Activated effector memory CD4-positive, alpha-beta T cell treated with anti-CD3 and anti-CD28 coated beads, Interleukin-2, amount 50 U/mL, for 16 hours (primary cell): ENCODE results near the gene ZBED4.
A peak's percentile ranks its signal among the peaks of the same experiment; 100 is the strongest.
"Not testable (repeated sequence)": the region's sequence is repeated elsewhere in the genome, so short reads cannot be mapped to it uniquely, and the experiment has no call there.

ENCODE experiments used
- DNase-seq: peaks from one replicate; pipeline ENCODE4 v3.0.0-alpha.2; 2020

Gene ZBED4

GRCh38 chr22:49826603-49827270, 26.9 kb upstream of the ZBED4 start:
- DNase-seq, result peak; percentile 77

- DNase-seq, result no peak
Observed at GRCh38 chr22:49827271-49827852, 26.3 kb upstream of the ZBED4 start.

- peak; percentile 84 for DNase-seq
Observed at GRCh38 chr22:49827853-49828598, 25.6 kb upstream of the ZBED4 start, which contains the start of gene BRD1. Gene BRD1 (minus strand): TSS chr22:49827873. CDS start chr22:49824317, 3,556 bp downstream.

- no peak for DNase-seq
Observed at GRCh38 chr22:49828599-49828965, 25.1 kb upstream of the ZBED4 start.

GRCh38 chr22:49829044-49829853, 24.4 kb upstream of the ZBED4 start:
- no peak for DNase-seq

GRCh38 chr22:49833340-49834007, 20.2 kb upstream of the ZBED4 start:
- DNase-seq, result no peak

- peak; percentile 95 for DNase-seq
Observed at GRCh38 chr22:49838771-49839717, 14.6 kb upstream of the ZBED4 start.

- peak; percentile 50 for DNase-seq
Observed at GRCh38 chr22:49845241-49845640, 8.4 kb upstream of the ZBED4 start.

- DNase-seq, result peak; percentile 59
Observed at GRCh38 chr22:49845666-49846459, 7.8 kb upstream of the ZBED4 start.

- peak; percentile 59 for DNase-seq
Observed at GRCh38 chr22:49847751-49848689, 5.6 kb upstream of the ZBED4 start.

- peak; percentile 63 for DNase-seq
Observed at GRCh38 chr22:49848690-49849160, 4.9 kb upstream of the ZBED4 start.

GRCh38 chr22:49849161-49850020, 4.3 kb upstream of the ZBED4 start:
- peak; percentile 71 for DNase-seq

GRCh38 chr22:49850021-49850911, 3.4 kb upstream of the ZBED4 start:
- peak; percentile 59 for DNase-seq

- peak; percentile 61 for DNase-seq
Observed at GRCh38 chr22:49850959-49851802, 2.5 kb upstream of the ZBED4 start.

GRCh38 chr22:49852568-49852897, 1.1 kb upstream of the ZBED4 start:
- DNase-seq, result not testable (repeated sequence)
